ENCODE measurements around the gene NFASC. TPM values are rescaled to one million over a fixed set of nuclear protein-coding genes. Genes with fewer than 3 reads are reported as not detected.

NFASC gene
- total and polyA plus RNA-seq, 8 donors: 1.1 to 54.2 (median 13.3) TPM

DNA sequence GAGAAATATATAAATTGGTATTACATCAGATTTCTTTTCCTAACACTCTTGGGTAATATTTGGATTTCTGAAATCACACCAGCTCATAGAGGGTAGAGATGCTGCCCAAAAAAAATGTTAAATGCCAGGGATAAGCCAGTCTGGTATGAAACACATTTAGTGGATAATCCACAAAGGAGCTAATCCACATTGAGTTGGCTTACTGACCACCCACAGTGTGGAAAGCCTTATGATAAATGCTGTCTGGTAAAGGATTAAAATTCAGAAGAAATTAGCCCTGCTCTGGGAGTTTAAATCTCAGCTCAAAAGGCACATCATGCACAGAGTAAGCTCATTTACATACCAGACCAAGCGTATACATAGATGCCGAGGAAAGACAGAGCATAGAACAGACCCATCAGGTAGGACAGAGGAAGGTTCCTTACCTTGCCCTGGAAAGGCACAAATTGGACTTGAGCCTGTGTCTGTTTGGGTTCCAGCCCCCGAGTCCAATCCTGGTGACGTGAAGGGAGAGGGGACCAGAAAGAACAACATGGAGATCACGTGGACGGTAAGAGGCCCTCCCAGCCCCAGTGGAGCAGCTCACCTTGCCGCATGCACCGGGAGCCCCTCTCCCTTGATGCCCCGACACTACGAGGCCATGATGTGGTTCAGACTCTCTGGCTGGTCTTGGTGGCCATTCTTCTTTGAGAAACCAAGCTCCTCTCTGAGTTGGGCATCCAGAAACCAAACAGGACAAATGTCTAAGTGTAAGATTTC is 109.4 kb downstream of the NFASC start:
- Histone ChIP-seq H3K36me3 (peaks cover 0 to 30% (median 12%) of the 10 kb centered on the region in 4 donors), H3K27me3 (peaks cover 0 to 4% (median 0%) of the 10 kb centered on the region in 3 donors), H3K9me3 (no peaks in the 10 kb centered on the region), H3K27ac (no peak overlapping the region), H3K4me3 (no peak overlapping the region), H3K4me1 (peaks cover 0 to 5% (median 0%) of the 10 kb centered on the region in 4 donors)
- TF ChIP-seq POLR2A (IDR thresholded peaks at IDR 0.05): no peak
- TF ChIP-seq POLR2AphosphoS5 (IDR thresholded peaks at IDR 0.05): no peak
- 85 to 87% (median 86%) methylated on average over 10 of the region's 10 CpGs for WGBS, 5 donors
- intact Hi-C loops (cut with DNase I; ENCODE audit: low total_unique reads): loop anchor here (10.0 kb wide), 1 partner anchor 275 kb away; no protein-coding TSS in a partner anchor
- DNase-seq: no peak

DNA sequence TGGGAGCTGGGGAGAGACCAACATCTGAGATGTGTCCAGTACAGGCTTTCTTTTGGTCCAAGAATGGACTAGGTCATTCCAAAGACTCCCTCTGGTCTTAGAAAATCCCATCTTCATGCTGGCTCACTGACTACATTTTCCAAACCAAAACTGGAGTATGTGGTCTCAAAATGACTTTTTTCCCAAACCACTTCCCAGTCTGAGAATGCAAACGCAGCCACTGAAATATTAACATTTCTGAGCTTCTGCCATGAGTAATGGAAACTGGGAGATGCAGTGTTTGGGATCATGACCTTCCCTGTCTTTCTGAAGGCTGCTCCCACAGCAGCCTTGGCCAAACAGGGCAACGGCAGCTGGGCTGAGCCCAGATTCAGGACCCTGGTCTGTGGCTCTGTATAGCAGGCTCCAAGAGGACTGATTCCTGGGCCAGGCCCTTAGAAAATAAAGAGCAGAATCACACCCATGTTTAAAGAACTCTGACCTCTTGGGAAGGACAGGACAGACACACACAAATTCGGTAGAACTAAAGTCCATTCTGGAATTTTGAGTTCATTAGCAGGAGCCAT is 110.3 kb downstream of the NFASC start:
- Histone ChIP-seq H3K4me3 (no peak overlapping the region), H3K27me3 (no peaks in the 10 kb centered on the region), H3K9me3 (no peaks in the 10 kb centered on the region), H3K27ac (no peak overlapping the region), H3K4me1 (no peaks in the 10 kb centered on the region), H3K36me3 (peaks cover 0 to 35% (median 14%) of the 10 kb centered on the region in 4 donors)
- TF ChIP-seq, protein P1, sequence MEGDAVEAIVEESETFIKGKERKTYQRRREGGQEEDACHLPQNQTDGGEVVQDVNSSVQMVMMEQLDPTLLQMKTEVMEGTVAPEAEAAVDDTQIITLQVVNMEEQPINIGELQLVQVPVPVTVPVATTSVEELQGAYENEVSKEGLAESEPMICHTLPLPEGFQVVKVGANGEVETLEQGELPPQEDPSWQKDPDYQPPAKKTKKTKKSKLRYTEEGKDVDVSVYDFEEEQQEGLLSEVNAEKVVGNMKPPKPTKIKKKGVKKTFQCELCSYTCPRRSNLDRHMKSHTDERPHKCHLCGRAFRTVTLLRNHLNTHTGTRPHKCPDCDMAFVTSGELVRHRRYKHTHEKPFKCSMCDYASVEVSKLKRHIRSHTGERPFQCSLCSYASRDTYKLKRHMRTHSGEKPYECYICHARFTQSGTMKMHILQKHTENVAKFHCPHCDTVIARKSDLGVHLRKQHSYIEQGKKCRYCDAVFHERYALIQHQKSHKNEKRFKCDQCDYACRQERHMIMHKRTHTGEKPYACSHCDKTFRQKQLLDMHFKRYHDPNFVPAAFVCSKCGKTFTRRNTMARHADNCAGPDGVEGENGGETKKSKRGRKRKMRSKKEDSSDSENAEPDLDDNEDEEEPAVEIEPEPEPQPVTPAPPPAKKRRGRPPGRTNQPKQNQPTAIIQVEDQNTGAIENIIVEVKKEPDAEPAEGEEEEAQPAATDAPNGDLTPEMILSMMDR (IDR thresholded peaks at IDR 0.05): no peak
- no peak for TF ChIP-seq EP300 (IDR thresholded peaks at IDR 0.05)
- no peak for TF ChIP-seq POLR2A (IDR thresholded peaks at IDR 0.05)
- TF ChIP-seq POLR2AphosphoS5 (IDR thresholded peaks at IDR 0.05): no peak
- intact Hi-C loops (cut with DNase I; ENCODE audit: low total_unique reads): no loop called here
- DNase-seq: no peak
- WGBS, 5 donors: 42 to 54% (median 44%) methylated on average over 3 of the region's 3 CpGs

DNA sequence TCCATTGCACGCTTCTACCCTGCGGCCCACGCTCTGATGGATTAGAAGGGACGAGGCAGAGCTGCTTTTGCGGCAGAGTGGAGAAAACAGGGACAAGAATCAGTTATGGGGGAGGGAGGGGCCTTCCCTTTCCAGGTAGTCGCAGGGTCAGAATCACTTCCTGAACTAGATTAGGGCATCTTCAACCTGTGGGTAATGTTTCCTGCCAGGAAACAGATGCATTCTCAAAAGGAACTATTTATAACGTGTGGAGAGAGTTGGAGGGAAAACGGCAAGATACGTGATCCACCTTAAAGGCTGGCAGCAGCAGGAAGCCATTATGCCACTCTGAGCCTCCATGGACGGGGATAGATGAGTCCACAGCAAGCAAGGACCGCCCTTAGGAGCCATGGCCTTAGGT is 112.5 kb downstream of the NFASC start:
- intact Hi-C loops (cut with DNase I; ENCODE audit: low total_unique reads): no loop called here
- Histone ChIP-seq H3K36me3 (peaks cover 0 to 45% (median 13%) of the 10 kb centered on the region in 4 donors), H3K4me1 (no peaks in the 10 kb centered on the region), H3K27me3 (no peaks in the 10 kb centered on the region), H3K9me3 (no peaks in the 10 kb centered on the region), H3K27ac (no peak overlapping the region), H3K4me3 (no peak overlapping the region)
- no peak for TF ChIP-seq EP300 (IDR thresholded peaks at IDR 0.05)
- TF ChIP-seq, protein P1 (IDR thresholded peaks at IDR 0.05): no peak
- no peak for TF ChIP-seq POLR2A (IDR thresholded peaks at IDR 0.05)
- TF ChIP-seq POLR2AphosphoS5 (IDR thresholded peaks at IDR 0.05): no peak
- DNase-seq: no peak
- WGBS, 5 donors: 58 to 73% (median 65%) methylated on average over 11 of the region's 11 CpGs

DNA sequence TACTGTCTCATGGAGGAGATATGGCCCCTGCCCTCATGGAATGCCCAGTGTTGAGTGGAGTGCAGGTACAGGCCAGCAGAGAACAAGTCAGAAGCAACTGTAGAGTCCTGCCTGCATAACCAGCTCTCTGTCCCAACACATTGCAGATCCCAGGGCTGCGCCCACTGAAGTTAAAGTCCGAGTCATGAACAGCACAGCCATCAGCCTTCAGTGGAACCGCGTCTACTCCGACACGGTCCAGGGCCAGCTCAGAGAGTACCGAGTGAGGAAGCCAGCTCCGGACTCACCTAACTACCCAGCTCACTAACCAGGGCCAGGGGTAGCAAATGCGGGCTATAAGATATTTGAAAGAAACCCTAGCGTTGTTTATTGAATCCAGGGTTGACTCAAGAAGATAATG is 113.2 kb downstream of the NFASC start:
- Histone ChIP-seq H3K4me1 (no peaks in the 10 kb centered on the region), H3K4me3 (no peak overlapping the region), H3K36me3 (peaks cover 0 to 39% (median 13%) of the 10 kb centered on the region in 4 donors), H3K27ac (no peak overlapping the region), H3K9me3 (no peaks in the 10 kb centered on the region), H3K27me3 (no peaks in the 10 kb centered on the region)
- intact Hi-C loops (cut with DNase I; ENCODE audit: low total_unique reads): no loop called here
- TF ChIP-seq, protein P1 (IDR thresholded peaks at IDR 0.05): no peak
- WGBS, 5 donors: 89 to 94% (median 90%) methylated on average over 8 to 10 of the region's 10 CpGs
- no peak for DNase-seq

DNA sequence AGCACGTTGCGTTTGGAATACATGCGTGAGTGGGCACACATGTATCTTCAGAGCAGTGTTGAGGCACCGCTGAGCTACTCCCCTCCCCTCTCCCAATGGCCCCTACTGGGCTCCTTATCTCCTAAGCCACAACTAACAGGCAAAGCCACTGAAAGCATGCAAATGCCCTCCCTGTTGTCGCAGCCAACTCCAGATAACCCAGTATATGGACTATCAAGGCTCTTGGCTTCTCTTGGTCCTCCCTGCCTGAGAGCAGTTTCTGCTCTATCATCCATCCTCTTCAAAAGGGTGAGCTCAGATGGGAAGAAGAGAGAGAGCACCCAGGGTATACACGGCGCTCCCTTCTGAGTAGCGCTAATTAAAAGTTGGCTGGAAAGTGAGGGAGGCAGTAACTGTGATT is 113.8 kb downstream of the NFASC start:
- Histone ChIP-seq H3K27me3 (no peaks in the 10 kb centered on the region), H3K9me3 (no peaks in the 10 kb centered on the region), H3K4me3 (no peak overlapping the region), H3K4me1 (no peaks in the 10 kb centered on the region), H3K36me3 (peaks cover 0 to 32% (median 10%) of the 10 kb centered on the region in 4 donors), H3K27ac (no peak overlapping the region)
- no peak for DNase-seq
- intact Hi-C loops (cut with DNase I; ENCODE audit: low total_unique reads): no loop called here
- WGBS, 5 donors: 70 to 78% (median 74%) methylated on average over 8 of the region's 8 CpGs
- no peak for TF ChIP-seq POLR2AphosphoS5 (IDR thresholded peaks at IDR 0.05)
- TF ChIP-seq, protein P1 (IDR thresholded peaks at IDR 0.05): no peak
- TF ChIP-seq POLR2A (IDR thresholded peaks at IDR 0.05): no peak
- no peak for TF ChIP-seq EP300 (IDR thresholded peaks at IDR 0.05)
